Measurements from ENCODE around the gene GJA4. TPM values are rescaled to one million over a fixed set of nuclear protein-coding genes. Genes with fewer than 3 reads are reported as not detected.

GJA4 gene
- total and polyA plus RNA-seq, 4 donors: 6.1 to 10.6 (median 9.1) TPM

DNA sequence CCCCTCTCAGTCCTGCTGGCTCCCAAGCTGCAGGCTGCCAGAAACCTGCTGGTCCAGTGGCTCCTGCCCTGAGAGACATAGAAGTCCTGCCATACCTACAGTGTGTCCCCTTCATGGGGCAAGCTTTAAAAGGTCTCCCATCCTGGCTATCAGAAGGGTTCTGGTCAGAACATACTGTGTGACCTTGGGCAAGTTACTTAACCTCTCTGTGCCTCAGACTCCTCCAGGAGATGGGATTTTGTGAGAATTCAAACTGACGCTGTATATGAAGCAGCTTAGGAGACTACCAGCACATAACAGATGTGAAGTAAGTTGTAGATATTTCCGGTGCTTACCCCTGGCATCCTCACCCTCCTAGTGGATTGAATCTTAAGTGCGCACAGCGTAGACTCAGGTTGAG, 46.7 kb upstream of the GJA4 start:
- no peak for DNase-seq (ENCODE audit: low spot score)
- 91% methylated on average over 4 of the region's 4 CpGs for WGBS

More for the DNA sequence above, 46.7 kb upstream of the GJA4 start:
- Histone ChIP-seq H3K27ac (ENCODE audit: low read depth in 1 of 2, low read length in 2 of 2) (no peak overlapping the region), H3K36me3 (ENCODE audit: control insufficient read depth in 4 of 4, insufficient read depth in 3 of 4, low read depth in 1 of 4, low read length in 3 of 4) (no peaks in the 10 kb centered on the region), H3K9ac (ENCODE audit: low read depth in 1 of 2, low read length in 2 of 2) (no peak overlapping the region), H3K4me3 (ENCODE audit: low read depth in 1 of 3, low read length in 3 of 3) (no peak overlapping the region), H3K9me3 (ENCODE audit: control insufficient read depth in 4 of 4, low read length in 3 of 4) (no peaks in the 10 kb centered on the region), H3K27me3 (ENCODE audit: control insufficient read depth in 4 of 4, insufficient read depth in 4 of 4, low read length in 3 of 4) (no peaks in the 10 kb centered on the region), H3K4me1 (ENCODE audit: control insufficient read depth in 4 of 4, insufficient read depth in 4 of 4, low read length in 3 of 4) (peaks cover 0 to 5% (median 2%) of the 10 kb centered on the region in 4 donors)
- TF ChIP-seq, protein P1, sequence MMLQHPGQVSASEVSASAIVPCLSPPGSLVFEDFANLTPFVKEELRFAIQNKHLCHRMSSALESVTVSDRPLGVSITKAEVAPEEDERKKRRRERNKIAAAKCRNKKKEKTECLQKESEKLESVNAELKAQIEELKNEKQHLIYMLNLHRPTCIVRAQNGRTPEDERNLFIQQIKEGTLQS (IDR thresholded peaks at IDR 0.05): no peak
- TF ChIP-seq, protein P2, sequence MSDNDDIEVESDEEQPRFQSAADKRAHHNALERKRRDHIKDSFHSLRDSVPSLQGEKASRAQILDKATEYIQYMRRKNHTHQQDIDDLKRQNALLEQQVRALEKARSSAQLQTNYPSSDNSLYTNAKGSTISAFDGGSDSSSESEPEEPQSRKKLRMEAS (IDR thresholded peaks at IDR 0.05): no peak
- TF ChIP-seq GABPA (IDR thresholded peaks at IDR 0.05 in 1 of 2, conservative IDR thresholded peaks at IDR 0.05 in 1 of 2) (no peak), SP1 (IDR thresholded peaks at IDR 0.05) (no peak), JUND (IDR thresholded peaks at IDR 0.05) (no peak), FOXA1 (IDR thresholded peaks at IDR 0.05) (no peak), YY1 (IDR thresholded peaks at IDR 0.05) (no peak), HNF4A (conservative IDR thresholded peaks at IDR 0.05) (no peak)
- TF ChIP-seq, protein P3, sequence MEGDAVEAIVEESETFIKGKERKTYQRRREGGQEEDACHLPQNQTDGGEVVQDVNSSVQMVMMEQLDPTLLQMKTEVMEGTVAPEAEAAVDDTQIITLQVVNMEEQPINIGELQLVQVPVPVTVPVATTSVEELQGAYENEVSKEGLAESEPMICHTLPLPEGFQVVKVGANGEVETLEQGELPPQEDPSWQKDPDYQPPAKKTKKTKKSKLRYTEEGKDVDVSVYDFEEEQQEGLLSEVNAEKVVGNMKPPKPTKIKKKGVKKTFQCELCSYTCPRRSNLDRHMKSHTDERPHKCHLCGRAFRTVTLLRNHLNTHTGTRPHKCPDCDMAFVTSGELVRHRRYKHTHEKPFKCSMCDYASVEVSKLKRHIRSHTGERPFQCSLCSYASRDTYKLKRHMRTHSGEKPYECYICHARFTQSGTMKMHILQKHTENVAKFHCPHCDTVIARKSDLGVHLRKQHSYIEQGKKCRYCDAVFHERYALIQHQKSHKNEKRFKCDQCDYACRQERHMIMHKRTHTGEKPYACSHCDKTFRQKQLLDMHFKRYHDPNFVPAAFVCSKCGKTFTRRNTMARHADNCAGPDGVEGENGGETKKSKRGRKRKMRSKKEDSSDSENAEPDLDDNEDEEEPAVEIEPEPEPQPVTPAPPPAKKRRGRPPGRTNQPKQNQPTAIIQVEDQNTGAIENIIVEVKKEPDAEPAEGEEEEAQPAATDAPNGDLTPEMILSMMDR (IDR thresholded peaks at IDR 0.05; ENCODE audit: low read depth, low read length, missing input control): no peak
- TF ChIP-seq, protein P4, sequence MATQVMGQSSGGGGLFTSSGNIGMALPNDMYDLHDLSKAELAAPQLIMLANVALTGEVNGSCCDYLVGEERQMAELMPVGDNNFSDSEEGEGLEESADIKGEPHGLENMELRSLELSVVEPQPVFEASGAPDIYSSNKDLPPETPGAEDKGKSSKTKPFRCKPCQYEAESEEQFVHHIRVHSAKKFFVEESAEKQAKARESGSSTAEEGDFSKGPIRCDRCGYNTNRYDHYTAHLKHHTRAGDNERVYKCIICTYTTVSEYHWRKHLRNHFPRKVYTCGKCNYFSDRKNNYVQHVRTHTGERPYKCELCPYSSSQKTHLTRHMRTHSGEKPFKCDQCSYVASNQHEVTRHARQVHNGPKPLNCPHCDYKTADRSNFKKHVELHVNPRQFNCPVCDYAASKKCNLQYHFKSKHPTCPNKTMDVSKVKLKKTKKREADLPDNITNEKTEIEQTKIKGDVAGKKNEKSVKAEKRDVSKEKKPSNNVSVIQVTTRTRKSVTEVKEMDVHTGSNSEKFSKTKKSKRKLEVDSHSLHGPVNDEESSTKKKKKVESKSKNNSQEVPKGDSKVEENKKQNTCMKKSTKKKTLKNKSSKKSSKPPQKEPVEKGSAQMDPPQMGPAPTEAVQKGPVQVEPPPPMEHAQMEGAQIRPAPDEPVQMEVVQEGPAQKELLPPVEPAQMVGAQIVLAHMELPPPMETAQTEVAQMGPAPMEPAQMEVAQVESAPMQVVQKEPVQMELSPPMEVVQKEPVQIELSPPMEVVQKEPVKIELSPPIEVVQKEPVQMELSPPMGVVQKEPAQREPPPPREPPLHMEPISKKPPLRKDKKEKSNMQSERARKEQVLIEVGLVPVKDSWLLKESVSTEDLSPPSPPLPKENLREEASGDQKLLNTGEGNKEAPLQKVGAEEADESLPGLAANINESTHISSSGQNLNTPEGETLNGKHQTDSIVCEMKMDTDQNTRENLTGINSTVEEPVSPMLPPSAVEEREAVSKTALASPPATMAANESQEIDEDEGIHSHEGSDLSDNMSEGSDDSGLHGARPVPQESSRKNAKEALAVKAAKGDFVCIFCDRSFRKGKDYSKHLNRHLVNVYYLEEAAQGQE (IDR thresholded peaks at IDR 0.05): no peak
- TF ChIP-seq, protein P5, sequence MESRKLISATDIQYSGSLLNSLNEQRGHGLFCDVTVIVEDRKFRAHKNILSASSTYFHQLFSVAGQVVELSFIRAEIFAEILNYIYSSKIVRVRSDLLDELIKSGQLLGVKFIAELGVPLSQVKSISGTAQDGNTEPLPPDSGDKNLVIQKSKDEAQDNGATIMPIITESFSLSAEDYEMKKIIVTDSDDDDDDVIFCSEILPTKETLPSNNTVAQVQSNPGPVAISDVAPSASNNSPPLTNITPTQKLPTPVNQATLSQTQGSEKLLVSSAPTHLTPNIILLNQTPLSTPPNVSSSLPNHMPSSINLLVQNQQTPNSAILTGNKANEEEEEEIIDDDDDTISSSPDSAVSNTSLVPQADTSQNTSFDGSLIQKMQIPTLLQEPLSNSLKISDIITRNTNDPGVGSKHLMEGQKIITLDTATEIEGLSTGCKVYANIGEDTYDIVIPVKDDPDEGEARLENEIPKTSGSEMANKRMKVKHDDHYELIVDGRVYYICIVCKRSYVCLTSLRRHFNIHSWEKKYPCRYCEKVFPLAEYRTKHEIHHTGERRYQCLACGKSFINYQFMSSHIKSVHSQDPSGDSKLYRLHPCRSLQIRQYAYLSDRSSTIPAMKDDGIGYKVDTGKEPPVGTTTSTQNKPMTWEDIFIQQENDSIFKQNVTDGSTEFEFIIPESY (IDR thresholded peaks at IDR 0.05): no peak

All from liver (tissue), 9 donors.